ENCODE results near the gene CCR6.
"Not testable (repeated sequence)": the region's sequence is repeated elsewhere in the genome, so short reads cannot be mapped to it uniquely, and the experiment has no call there.

Gene CCR6

GRCh38 chr6:167165858-167166471 lies 43.1 kb downstream of the CCR6 start:
- no peak for TF ChIP-seq CTCF (IDR thresholded peaks at IDR 0.05; ENCODE audit: low read depth, low read length)
- DNase-seq (ENCODE audit: low read depth in 2 of 2), result no peak
- no peak overlapping the region for H3K4me3 ChIP-seq (replicated peaks in 1 of 2; ENCODE audit: low read depth in 2 of 2, low read length in 2 of 2)

GRCh38 chr6:167167699-167168098 lies 44.8 kb downstream of the CCR6 start:
- not testable (repeated sequence) for DNase-seq (ENCODE audit: low read depth in 2 of 2); H3K4me3 ChIP-seq (replicated peaks in 1 of 2; ENCODE audit: low read depth in 2 of 2, low read length in 2 of 2)

GRCh38 chr6:167168296-167168695 lies 45.4 kb downstream of the CCR6 start:
- not testable (repeated sequence) for H3K4me3 ChIP-seq (replicated peaks in 1 of 2; ENCODE audit: low read depth in 2 of 2, low read length in 2 of 2); DNase-seq (ENCODE audit: low read depth in 2 of 2)

GRCh38 chr6:167169867-167170266 lies 47.0 kb downstream of the CCR6 start:
- DNase-seq (ENCODE audit: low read depth in 2 of 2); H3K4me3 ChIP-seq (replicated peaks in 1 of 2; ENCODE audit: low read depth in 2 of 2, low read length in 2 of 2): not testable (repeated sequence)

- H3K4me3 ChIP-seq (replicated peaks in 1 of 2; ENCODE audit: low read depth in 2 of 2, low read length in 2 of 2), result not testable (repeated sequence)
Measured at GRCh38 chr6:167171300-167171699, 48.4 kb downstream of the CCR6 start.

GRCh38 chr6:167172011-167172410 lies 49.1 kb downstream of the CCR6 start:
- not testable (repeated sequence) for DNase-seq (ENCODE audit: low read depth in 2 of 2); H3K4me3 ChIP-seq (replicated peaks in 1 of 2; ENCODE audit: low read depth in 2 of 2, low read length in 2 of 2)

More at GRCh38 chr6:167171300-167171699, 48.4 kb downstream of the CCR6 start:
- DNase-seq (ENCODE audit: low read depth in 2 of 2), result not testable (repeated sequence)

- not testable (repeated sequence) for DNase-seq (ENCODE audit: low read depth in 2 of 2); H3K4me3 ChIP-seq (replicated peaks in 1 of 2; ENCODE audit: low read depth in 2 of 2, low read length in 2 of 2)
Measured at GRCh38 chr6:167177271-167177670, 54.4 kb downstream of the CCR6 start.

GRCh38 chr6:167178896-167179655 lies 56.2 kb downstream of the CCR6 start:
- not testable (repeated sequence) for H3K4me3 ChIP-seq (replicated peaks in 1 of 2; ENCODE audit: low read depth in 2 of 2, low read length in 2 of 2); DNase-seq (ENCODE audit: low read depth in 2 of 2)

GRCh38 chr6:167180086-167180485 lies 57.2 kb downstream of the CCR6 start:
- not testable (repeated sequence) for DNase-seq (ENCODE audit: low read depth in 2 of 2); H3K4me3 ChIP-seq (replicated peaks in 1 of 2; ENCODE audit: low read depth in 2 of 2, low read length in 2 of 2)

GRCh38 chr6:167181351-167181750 lies 58.5 kb downstream of the CCR6 start:
- H3K4me3 ChIP-seq (replicated peaks in 1 of 2; ENCODE audit: low read depth in 2 of 2, low read length in 2 of 2); DNase-seq (ENCODE audit: low read depth in 2 of 2): not testable (repeated sequence)

GRCh38 chr6:167182913-167183314 lies 60.0 kb downstream of the CCR6 start:
- not testable (repeated sequence) for H3K4me3 ChIP-seq (replicated peaks in 1 of 2; ENCODE audit: low read depth in 2 of 2, low read length in 2 of 2); DNase-seq (ENCODE audit: low read depth in 2 of 2)
- TF ChIP-seq CTCF (IDR thresholded peaks at IDR 0.05; ENCODE audit: low read depth, low read length), result peak; percentile 4

- not testable (repeated sequence) for H3K4me3 ChIP-seq (replicated peaks in 1 of 2; ENCODE audit: low read depth in 2 of 2, low read length in 2 of 2); DNase-seq (ENCODE audit: low read depth in 2 of 2)
Measured at GRCh38 chr6:167185101-167185500, 62.2 kb downstream of the CCR6 start.

GRCh38 chr6:167187275-167187674 lies 64.4 kb downstream of the CCR6 start:
- not testable (repeated sequence) for H3K4me3 ChIP-seq (replicated peaks in 1 of 2; ENCODE audit: low read depth in 2 of 2, low read length in 2 of 2); DNase-seq (ENCODE audit: low read depth in 2 of 2)
